Esophagus squamous epithelium (tissue), 4 donors: ENCODE results near the gene PON2.

Experiments
- POLR2A ChIP-seq, 4 donors: fragments of 450-650 bp; IDR thresholded peaks; one replicate each; pipeline ENCODE4 v1.6.1; 2017; ENCODE audit warnings: antibody characterized with exemption in 4 of 4, mild to moderate bottlenecking in 4 of 4, moderate library complexity in 3 of 4
- TF ChIP-seq, protein P1 (sequence below), 6 experiments: fragments of 450-650 bp in 4 of 6; fragments of 200-600 bp in 2 of 6; sonication (generic) in 2 of 6; IDR thresholded peaks; one replicate each; pipeline ENCODE4 v1.5.1; 2016 to 2019; ENCODE audit warnings: antibody characterized with exemption in 6 of 6, mild to moderate bottlenecking in 4 of 6, moderate library complexity in 4 of 6

GRCh38 chr7:95472581-95473161 lies 37.8 kb upstream of the PON2 start:
- TF ChIP-seq POLR2A (IDR thresholded peaks at IDR 0.05): no peak
- TF ChIP-seq, protein P1, sequence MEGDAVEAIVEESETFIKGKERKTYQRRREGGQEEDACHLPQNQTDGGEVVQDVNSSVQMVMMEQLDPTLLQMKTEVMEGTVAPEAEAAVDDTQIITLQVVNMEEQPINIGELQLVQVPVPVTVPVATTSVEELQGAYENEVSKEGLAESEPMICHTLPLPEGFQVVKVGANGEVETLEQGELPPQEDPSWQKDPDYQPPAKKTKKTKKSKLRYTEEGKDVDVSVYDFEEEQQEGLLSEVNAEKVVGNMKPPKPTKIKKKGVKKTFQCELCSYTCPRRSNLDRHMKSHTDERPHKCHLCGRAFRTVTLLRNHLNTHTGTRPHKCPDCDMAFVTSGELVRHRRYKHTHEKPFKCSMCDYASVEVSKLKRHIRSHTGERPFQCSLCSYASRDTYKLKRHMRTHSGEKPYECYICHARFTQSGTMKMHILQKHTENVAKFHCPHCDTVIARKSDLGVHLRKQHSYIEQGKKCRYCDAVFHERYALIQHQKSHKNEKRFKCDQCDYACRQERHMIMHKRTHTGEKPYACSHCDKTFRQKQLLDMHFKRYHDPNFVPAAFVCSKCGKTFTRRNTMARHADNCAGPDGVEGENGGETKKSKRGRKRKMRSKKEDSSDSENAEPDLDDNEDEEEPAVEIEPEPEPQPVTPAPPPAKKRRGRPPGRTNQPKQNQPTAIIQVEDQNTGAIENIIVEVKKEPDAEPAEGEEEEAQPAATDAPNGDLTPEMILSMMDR (IDR thresholded peaks at IDR 0.05): no peak
